K562 (cell line): ENCODE results near the gene OBSCN. TPM values are rescaled to one million over a fixed set of nuclear protein-coding genes. Genes with fewer than 3 reads are reported as not detected.

Experiments used
- BACH1 ChIP-seq: fragments of 200-800 bp; sonication (Bioruptor generic); IDR thresholded peaks from 2 replicates; pipeline ENCODE4 v1.6.1; 2016; ENCODE audit warnings: missing genetic modification characterization, missing compliant biosample characterization
- BRCA1 ChIP-seq, 2 experiments: fragments of 450-650 bp in 1 of 2; sonication (generic) in 1 of 2; formaldehyde crosslinking in 1 of 2; IDR thresholded peaks; 2 replicates each; pipeline versions ENCODE4 v1.5.0 to v1.6.1; 2017 to 2020; ENCODE audit warnings: mild to moderate bottlenecking in 1 of 2, missing genetic modification reagents in 1 of 2
- CBFB ChIP-seq: sonication (generic); formaldehyde crosslinking; IDR thresholded peaks from 2 replicates; pipeline ENCODE4 v1.4.0; 2020; ENCODE audit warnings: mild to moderate bottlenecking, missing genetic modification reagents
- FOXK2 ChIP-seq, 2 experiments: fragments of 450-650 bp; IDR thresholded peaks in 1 of 2; conservative IDR thresholded peaks in 1 of 2; 2 replicates each; pipeline ENCODE4 v1.6.1; 2016; ENCODE audit warnings: low read depth in 2 of 2, mild to moderate bottlenecking in 1 of 2
- FOXM1 ChIP-seq, 2 experiments: fragments of 450-650 bp in 1 of 2; sonication (generic) in 1 of 2; formaldehyde crosslinking in 1 of 2; IDR thresholded peaks; 2 replicates each; pipeline versions ENCODE4 v1.6.1 to v1.9.0; 2017 to 2022; ENCODE audit warnings: low read depth in 2 of 2, mild to moderate bottlenecking in 2 of 2, missing genetic modification reagents in 1 of 2, moderate library complexity in 1 of 2
- GATAD2B ChIP-seq: fragments of 450-650 bp; IDR thresholded peaks from 2 replicates; pipeline ENCODE4 v1.6.1; 2017; ENCODE audit warnings: mild to moderate bottlenecking, borderline replicate concordance
- GTF2F1 ChIP-seq: IDR thresholded peaks from 2 replicates; pipeline ENCODE4 v1.6.1; 2011; ENCODE audit warnings: low read depth, low read length, improper control_type of control experiment
- HNRNPL ChIP-seq: fragments of 200-400 bp; formaldehyde crosslinking; IDR thresholded peaks from 2 replicates; pipeline ENCODE4 v1.6.1; 2017; ENCODE audit warnings: low read depth, mild to moderate bottlenecking, low read length
- MEF2A ChIP-seq: IDR thresholded peaks from 2 replicates; pipeline ENCODE4 v1.6.1; 2011; ENCODE audit warnings: low read depth, mild to moderate bottlenecking, low read length, moderate library complexity; ENCODE audit not compliant: control insufficient read depth
- NCOA1 ChIP-seq: fragments of 450-650 bp; IDR thresholded peaks from 2 replicates; pipeline ENCODE4 v1.6.1; 2016; ENCODE audit warnings: low read depth
- NR2C1 ChIP-seq, 2 experiments: fragments of 450-650 bp; IDR thresholded peaks; 2 replicates each; pipeline ENCODE4 v1.6.1; 2017; ENCODE audit warnings: mild to moderate bottlenecking in 2 of 2, antibody characterized with exemption in 1 of 2, inconsistent platforms in 1 of 2, missing compliant biosample characterization in 1 of 2, missing genetic modification characterization in 1 of 2
- PCBP1 ChIP-seq: fragments of 200-400 bp; formaldehyde crosslinking; IDR thresholded peaks from 2 replicates; pipeline ENCODE4 v1.6.1; 2018; ENCODE audit warnings: mild to moderate bottlenecking, low read depth, low read length; ENCODE audit not compliant: poor library complexity, severe bottlenecking
- PRPF4 ChIP-seq: fragments of 200-400 bp; formaldehyde crosslinking; IDR thresholded peaks from one replicate; pipeline ENCODE4 v1.6.1; 2017; ENCODE audit warnings: low read length, low read depth, mild to moderate bottlenecking; ENCODE audit not compliant: insufficient read depth, poor library complexity, severe bottlenecking
- STAG1 ChIP-seq: sonication (generic); formaldehyde crosslinking; IDR thresholded peaks from 2 replicates; pipeline ENCODE4 v1.5.0; 2020; ENCODE audit warnings: missing genetic modification reagents, borderline replicate concordance
- TAF9B ChIP-seq: fragments of 450-650 bp; IDR thresholded peaks from 2 replicates; pipeline ENCODE4 v1.6.1; 2018; ENCODE audit warnings: mild to moderate bottlenecking; ENCODE audit not compliant: partially characterized antibody
- TOE1 ChIP-seq, 2 experiments: fragments of 450-650 bp in 1 of 2; sonication (generic) in 1 of 2; formaldehyde crosslinking in 1 of 2; IDR thresholded peaks; 2 replicates each; pipeline versions ENCODE4 v1.7.1 to v1.8.0; 2016 to 2022; ENCODE audit warnings: borderline replicate concordance in 2 of 2, mild to moderate bottlenecking in 2 of 2, antibody characterized with exemption in 1 of 2, inconsistent platforms in 1 of 2, low read depth in 1 of 2, missing genetic modification reagents in 1 of 2, moderate library complexity in 1 of 2
- WHSC1 ChIP-seq: IDR thresholded peaks from one replicate; pipeline ENCODE4 v1.6.1; 2012; ENCODE audit warnings: low read length, control low read depth, inconsistent platforms
- ZNF586 ChIP-seq: fragments of 450-650 bp; formaldehyde crosslinking; conservative IDR thresholded peaks from 2 replicates; pipeline ENCODE4 v1.4.0; 2020; ENCODE audit warnings: mild to moderate bottlenecking, moderate library complexity
- ZNF79 ChIP-seq: fragments of 250-450 bp; sonication (Bioruptor Pico); IDR thresholded peaks from 2 replicates; pipeline ENCODE4 v1.4.0; 2020; ENCODE audit warnings: low read depth, mild to moderate bottlenecking, moderate library complexity
- polyA plus RNA-seq, 8 experiments: library from polyadenylated mRNA; depleted of rRNA in 4 of 8; stranded (reverse) in 5 of 8; unstranded in 3 of 8; fragments of >200 nt; fragmentation: Nextera tagmentation in 2 of 8; fragmentation: Illumina TruSeq in 1 of 8; extraction: Ambion mirVana in 2 of 8; extraction: Trizol in 1 of 8; gene quantifications; 2 replicates each; pipeline versions ENCODE4 v1.2.1 to v1.2.3, GENCODE V29; 2011 to 2014; ENCODE audit warnings: inconsistent platforms in 1 of 8, missing spikeins in 1 of 8
- total RNA-seq, 7 experiments: library from RNA; depleted of rRNA in 6 of 7; stranded (reverse); fragments of >200 nt in 6 of 7; fragmentation: Illumina TruSeq in 2 of 7; extraction: Trizol in 2 of 7; gene quantifications; 2 replicates each; pipeline versions ENCODE4 v1.2.1 to v1.2.3, GENCODE V29; 2011 to 2021; ENCODE audit warnings: low replicate concordance in 1 of 7

Gene OBSCN
- total and polyA plus RNA-seq, 9 of the 15 experiments (the other 6 are each of a cell fraction or from before 2014, with no cell fraction given) = 0.18 to 19.7 (median 3.6) TPM

- no peak for TF ChIP-seq PRPF4
- peak; percentile 81 for TF ChIP-seq FOXM1 (IDR thresholded peaks at IDR 0.05; ENCODE audit: low read depth)
- no peak for TF ChIP-seq FOXM1 (CRISPR knock-in tag; IDR thresholded peaks at IDR 0.05; ENCODE audit: low read depth)
- TF ChIP-seq NR2C1 (IDR thresholded peaks at IDR 0.05) = no peak; the same call in 1 of the 2 replicates
- peak; percentile 61 for TF ChIP-seq NR2C1 (tag; IDR thresholded peaks at IDR 0.05)
- TF ChIP-seq CBFB (CRISPR knock-in tag) = peak; percentile 84
- TF ChIP-seq ZNF79 = peak; percentile 18; the same call in 1 of the 2 replicates
- peak; percentile 74 for TF ChIP-seq BACH1 (tag)
- no peak for TF ChIP-seq BRCA1 (IDR thresholded peaks at IDR 0.05)
- TF ChIP-seq BRCA1 (CRISPR knock-in tag; IDR thresholded peaks at IDR 0.05) = no peak
- TF ChIP-seq TOE1 (IDR thresholded peaks at IDR 0.05; ENCODE audit: borderline replicate concordance) = peak; percentile 95
- TF ChIP-seq TOE1 (CRISPR knock-in tag; IDR thresholded peaks at IDR 0.05; ENCODE audit: borderline replicate concordance, low read depth) = no peak
- peak; percentile 77; the same call in 1 of the 2 replicates for TF ChIP-seq NCOA1
- peak; percentile 99 for TF ChIP-seq GATAD2B
- no peak for TF ChIP-seq TAF9B
- TF ChIP-seq ZNF586 = no peak
- no peak; the same call in 1 of the 2 replicates for TF ChIP-seq MEF2A
- TF ChIP-seq GTF2F1 = no peak
- peak in 1 of 2 experiments; percentile 97; a peak in 3 of 4 replicates for TF ChIP-seq FOXK2 (conservative IDR thresholded peaks at IDR 0.05 in 1 of 2, IDR thresholded peaks at IDR 0.05 in 1 of 2; ENCODE audit: low read depth in 2 of 2)
- no peak; the same call in 1 of the 2 replicates for TF ChIP-seq STAG1
- TF ChIP-seq HNRNPL = no peak
- TF ChIP-seq PCBP1 = no peak
- no peak for TF ChIP-seq WHSC1
These were observed 161.2 kb downstream of the OBSCN start (continued) for GRCh38 chr1:228368801-228369607.
